ENCODE measurements around the gene RNLS. TPM values are rescaled to one million over a fixed set of nuclear protein-coding genes. Genes with fewer than 3 reads are reported as not detected.

Gene RNLS
- total RNA-seq, 1 experiment from 2014 or later = 8.7 TPM

DNA sequence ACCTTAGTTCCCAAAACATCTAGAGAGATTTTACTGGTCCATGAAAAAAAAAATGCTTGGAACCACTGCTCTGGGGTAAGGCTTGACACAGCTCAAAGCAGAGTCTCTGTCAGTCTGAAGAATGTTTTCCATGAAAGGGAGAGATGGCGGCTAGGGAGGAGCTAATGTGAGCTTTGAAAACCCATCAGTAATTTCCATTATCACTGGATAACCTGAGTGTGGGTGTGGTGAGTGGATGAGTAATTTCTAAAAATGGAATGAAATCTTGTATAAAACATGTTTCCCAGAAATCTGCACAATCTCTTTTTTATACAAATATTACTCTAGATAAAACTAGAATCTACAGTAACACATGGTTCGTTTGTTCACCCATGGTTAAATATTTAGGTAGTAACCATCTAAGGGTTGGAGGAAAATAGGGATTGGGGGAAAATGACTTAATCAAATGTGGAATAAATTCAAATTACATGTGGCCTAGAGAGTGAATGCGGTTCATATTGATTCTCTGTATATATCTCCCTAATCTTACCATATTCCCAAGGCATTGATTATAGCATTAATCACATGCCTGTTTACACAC is 289.4 kb downstream of the RNLS start:
- Mint-ChIP-seq H3K4me3 (no peak overlapping the region), H3K27ac (no peak overlapping the region), H3K27me3 (ENCODE audit: low read depth) (no peaks in the 10 kb centered on the region), H3K4me1 (no peaks in the 10 kb centered on the region), H3K36me3 (no peaks in the 10 kb centered on the region), H3K9me3 (no peaks in the 10 kb centered on the region)
- CTCF ChIA-PET = interaction anchor here (1.2 to 1.7 kb wide), 2 partner anchors 94 to 95 kb away, joined by 4 to 7 read pairs; no protein-coding TSS in a partner anchor
- TF ChIP-seq, protein P1, sequence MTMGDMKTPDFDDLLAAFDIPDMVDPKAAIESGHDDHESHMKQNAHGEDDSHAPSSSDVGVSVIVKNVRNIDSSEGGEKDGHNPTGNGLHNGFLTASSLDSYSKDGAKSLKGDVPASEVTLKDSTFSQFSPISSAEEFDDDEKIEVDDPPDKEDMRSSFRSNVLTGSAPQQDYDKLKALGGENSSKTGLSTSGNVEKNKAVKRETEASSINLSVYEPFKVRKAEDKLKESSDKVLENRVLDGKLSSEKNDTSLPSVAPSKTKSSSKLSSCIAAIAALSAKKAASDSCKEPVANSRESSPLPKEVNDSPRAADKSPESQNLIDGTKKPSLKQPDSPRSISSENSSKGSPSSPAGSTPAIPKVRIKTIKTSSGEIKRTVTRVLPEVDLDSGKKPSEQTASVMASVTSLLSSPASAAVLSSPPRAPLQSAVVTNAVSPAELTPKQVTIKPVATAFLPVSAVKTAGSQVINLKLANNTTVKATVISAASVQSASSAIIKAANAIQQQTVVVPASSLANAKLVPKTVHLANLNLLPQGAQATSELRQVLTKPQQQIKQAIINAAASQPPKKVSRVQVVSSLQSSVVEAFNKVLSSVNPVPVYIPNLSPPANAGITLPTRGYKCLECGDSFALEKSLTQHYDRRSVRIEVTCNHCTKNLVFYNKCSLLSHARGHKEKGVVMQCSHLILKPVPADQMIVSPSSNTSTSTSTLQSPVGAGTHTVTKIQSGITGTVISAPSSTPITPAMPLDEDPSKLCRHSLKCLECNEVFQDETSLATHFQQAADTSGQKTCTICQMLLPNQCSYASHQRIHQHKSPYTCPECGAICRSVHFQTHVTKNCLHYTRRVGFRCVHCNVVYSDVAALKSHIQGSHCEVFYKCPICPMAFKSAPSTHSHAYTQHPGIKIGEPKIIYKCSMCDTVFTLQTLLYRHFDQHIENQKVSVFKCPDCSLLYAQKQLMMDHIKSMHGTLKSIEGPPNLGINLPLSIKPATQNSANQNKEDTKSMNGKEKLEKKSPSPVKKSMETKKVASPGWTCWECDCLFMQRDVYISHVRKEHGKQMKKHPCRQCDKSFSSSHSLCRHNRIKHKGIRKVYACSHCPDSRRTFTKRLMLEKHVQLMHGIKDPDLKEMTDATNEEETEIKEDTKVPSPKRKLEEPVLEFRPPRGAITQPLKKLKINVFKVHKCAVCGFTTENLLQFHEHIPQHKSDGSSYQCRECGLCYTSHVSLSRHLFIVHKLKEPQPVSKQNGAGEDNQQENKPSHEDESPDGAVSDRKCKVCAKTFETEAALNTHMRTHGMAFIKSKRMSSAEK (CRISPR knock-in tag; IDR thresholded peaks at IDR 0.05; ENCODE audit: borderline replicate concordance) = no peak
- no peak for TF ChIP-seq CBFB (CRISPR knock-in tag; IDR thresholded peaks at IDR 0.05; ENCODE audit: low read depth)
- TF ChIP-seq, protein P2, sequence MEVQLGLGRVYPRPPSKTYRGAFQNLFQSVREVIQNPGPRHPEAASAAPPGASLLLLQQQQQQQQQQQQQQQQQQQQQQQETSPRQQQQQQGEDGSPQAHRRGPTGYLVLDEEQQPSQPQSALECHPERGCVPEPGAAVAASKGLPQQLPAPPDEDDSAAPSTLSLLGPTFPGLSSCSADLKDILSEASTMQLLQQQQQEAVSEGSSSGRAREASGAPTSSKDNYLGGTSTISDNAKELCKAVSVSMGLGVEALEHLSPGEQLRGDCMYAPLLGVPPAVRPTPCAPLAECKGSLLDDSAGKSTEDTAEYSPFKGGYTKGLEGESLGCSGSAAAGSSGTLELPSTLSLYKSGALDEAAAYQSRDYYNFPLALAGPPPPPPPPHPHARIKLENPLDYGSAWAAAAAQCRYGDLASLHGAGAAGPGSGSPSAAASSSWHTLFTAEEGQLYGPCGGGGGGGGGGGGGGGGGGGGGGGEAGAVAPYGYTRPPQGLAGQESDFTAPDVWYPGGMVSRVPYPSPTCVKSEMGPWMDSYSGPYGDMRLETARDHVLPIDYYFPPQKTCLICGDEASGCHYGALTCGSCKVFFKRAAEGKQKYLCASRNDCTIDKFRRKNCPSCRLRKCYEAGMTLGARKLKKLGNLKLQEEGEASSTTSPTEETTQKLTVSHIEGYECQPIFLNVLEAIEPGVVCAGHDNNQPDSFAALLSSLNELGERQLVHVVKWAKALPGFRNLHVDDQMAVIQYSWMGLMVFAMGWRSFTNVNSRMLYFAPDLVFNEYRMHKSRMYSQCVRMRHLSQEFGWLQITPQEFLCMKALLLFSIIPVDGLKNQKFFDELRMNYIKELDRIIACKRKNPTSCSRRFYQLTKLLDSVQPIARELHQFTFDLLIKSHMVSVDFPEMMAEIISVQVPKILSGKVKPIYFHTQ (CRISPR knock-in tag; IDR thresholded peaks at IDR 0.05) = no peak
- no peak for TF ChIP-seq ZNF671 (CRISPR knock-in tag; IDR thresholded peaks at IDR 0.05)
- no peak for TF ChIP-seq GTF2I (CRISPR knock-in tag; conservative IDR thresholded peaks at IDR 0.05)
- no peak for TF ChIP-seq ELF4 (CRISPR knock-in tag; IDR thresholded peaks at IDR 0.05; ENCODE audit: low read depth)
- TF ChIP-seq, protein P3, sequence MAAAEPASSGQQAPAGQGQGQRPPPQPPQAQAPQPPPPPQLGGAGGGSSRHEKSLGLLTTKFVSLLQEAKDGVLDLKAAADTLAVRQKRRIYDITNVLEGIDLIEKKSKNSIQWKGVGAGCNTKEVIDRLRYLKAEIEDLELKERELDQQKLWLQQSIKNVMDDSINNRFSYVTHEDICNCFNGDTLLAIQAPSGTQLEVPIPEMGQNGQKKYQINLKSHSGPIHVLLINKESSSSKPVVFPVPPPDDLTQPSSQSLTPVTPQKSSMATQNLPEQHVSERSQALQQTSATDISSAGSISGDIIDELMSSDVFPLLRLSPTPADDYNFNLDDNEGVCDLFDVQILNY (CRISPR knock-in tag; IDR thresholded peaks at IDR 0.05) = no peak
- TF ChIP-seq, protein P4, sequence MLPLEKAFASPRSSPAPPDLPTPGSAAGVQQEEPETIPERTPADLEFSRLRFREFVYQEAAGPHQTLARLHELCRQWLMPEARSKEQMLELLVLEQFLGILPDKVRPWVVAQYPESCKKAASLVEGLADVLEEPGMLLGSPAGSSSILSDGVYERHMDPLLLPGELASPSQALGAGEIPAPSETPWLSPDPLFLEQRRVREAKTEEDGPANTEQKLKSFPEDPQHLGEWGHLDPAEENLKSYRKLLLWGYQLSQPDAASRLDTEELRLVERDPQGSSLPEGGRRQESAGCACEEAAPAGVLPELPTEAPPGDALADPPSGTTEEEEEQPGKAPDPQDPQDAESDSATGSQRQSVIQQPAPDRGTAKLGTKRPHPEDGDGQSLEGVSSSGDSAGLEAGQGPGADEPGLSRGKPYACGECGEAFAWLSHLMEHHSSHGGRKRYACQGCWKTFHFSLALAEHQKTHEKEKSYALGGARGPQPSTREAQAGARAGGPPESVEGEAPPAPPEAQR (CRISPR knock-in tag; IDR thresholded peaks at IDR 0.05) = no peak
- TF ChIP-seq NR1H2 (CRISPR knock-in tag; IDR thresholded peaks at IDR 0.05) = no peak
- no peak for TF ChIP-seq SMAD3 (CRISPR knock-in tag; IDR thresholded peaks at IDR 0.05; ENCODE audit: borderline replicate concordance)
- TF ChIP-seq, protein P5, sequence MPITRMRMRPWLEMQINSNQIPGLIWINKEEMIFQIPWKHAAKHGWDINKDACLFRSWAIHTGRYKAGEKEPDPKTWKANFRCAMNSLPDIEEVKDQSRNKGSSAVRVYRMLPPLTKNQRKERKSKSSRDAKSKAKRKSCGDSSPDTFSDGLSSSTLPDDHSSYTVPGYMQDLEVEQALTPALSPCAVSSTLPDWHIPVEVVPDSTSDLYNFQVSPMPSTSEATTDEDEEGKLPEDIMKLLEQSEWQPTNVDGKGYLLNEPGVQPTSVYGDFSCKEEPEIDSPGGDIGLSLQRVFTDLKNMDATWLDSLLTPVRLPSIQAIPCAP (CRISPR knock-in tag; IDR thresholded peaks at IDR 0.05) = no peak
- no peak for TF ChIP-seq PRRX2 (CRISPR knock-in tag; IDR thresholded peaks at IDR 0.05)
- TF ChIP-seq, protein P6, sequence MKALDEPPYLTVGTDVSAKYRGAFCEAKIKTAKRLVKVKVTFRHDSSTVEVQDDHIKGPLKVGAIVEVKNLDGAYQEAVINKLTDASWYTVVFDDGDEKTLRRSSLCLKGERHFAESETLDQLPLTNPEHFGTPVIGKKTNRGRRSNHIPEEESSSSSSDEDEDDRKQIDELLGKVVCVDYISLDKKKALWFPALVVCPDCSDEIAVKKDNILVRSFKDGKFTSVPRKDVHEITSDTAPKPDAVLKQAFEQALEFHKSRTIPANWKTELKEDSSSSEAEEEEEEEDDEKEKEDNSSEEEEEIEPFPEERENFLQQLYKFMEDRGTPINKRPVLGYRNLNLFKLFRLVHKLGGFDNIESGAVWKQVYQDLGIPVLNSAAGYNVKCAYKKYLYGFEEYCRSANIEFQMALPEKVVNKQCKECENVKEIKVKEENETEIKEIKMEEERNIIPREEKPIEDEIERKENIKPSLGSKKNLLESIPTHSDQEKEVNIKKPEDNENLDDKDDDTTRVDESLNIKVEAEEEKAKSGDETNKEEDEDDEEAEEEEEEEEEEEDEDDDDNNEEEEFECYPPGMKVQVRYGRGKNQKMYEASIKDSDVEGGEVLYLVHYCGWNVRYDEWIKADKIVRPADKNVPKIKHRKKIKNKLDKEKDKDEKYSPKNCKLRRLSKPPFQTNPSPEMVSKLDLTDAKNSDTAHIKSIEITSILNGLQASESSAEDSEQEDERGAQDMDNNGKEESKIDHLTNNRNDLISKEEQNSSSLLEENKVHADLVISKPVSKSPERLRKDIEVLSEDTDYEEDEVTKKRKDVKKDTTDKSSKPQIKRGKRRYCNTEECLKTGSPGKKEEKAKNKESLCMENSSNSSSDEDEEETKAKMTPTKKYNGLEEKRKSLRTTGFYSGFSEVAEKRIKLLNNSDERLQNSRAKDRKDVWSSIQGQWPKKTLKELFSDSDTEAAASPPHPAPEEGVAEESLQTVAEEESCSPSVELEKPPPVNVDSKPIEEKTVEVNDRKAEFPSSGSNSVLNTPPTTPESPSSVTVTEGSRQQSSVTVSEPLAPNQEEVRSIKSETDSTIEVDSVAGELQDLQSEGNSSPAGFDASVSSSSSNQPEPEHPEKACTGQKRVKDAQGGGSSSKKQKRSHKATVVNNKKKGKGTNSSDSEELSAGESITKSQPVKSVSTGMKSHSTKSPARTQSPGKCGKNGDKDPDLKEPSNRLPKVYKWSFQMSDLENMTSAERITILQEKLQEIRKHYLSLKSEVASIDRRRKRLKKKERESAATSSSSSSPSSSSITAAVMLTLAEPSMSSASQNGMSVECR (CRISPR knock-in tag; IDR thresholded peaks at IDR 0.05; ENCODE audit: borderline replicate concordance) = no peak
- no peak for DNase-seq (ENCODE audit: low spot score)
- no peak for ATAC-seq
- POLR2A ChIA-PET = no interaction called here

Measured in WTC11 (cell line).